Right cardiac atrium (tissue), 5 donors: ENCODE measurements around the gene SPACDR. TPM values are rescaled to one million over a fixed set of nuclear protein-coding genes. Genes with fewer than 3 reads are reported as not detected.

Experiments
- polyA plus RNA-seq: library from polyadenylated mRNA; stranded (reverse); fragments of 200-250 nt; gene quantifications from one replicate; pipeline ENCODE4 v1.2.3, GENCODE V29; 2013
- total RNA-seq, 4 donors: library from RNA; stranded (reverse); fragmentation: NEBNext Ultra II Directional; extraction: Animal tissue kit (Norgen Biotek cat#: 25700); gene quantifications; one replicate each; pipeline ENCODE4 v1.2.1, GENCODE V29; 2021
- donor health status: healthy with polysubstance abuse.
- donor health status: DM: no; HTN: yes; CAD: no.
- donor health status: DM: no; HTN: no; CAD: no.
- donor health status: DM: no; HTN: yes; CAD: no; lungs with severe emphysema.
- donor health status: DM: yes; HTN: yes; CAD: no.

Gene SPACDR
- total and polyA plus RNA-seq, 5 donors: 0.11 to 0.44 TPM; not detected in 3

Other genes starting within 250 kb of the SPACDR start
- gene PVRIG, start 244.3 kb downstream of the SPACDR start, total RNA-seq: not detected
- 0.07 TPM for gene PVRIG, start 244.3 kb downstream of the SPACDR start, polyA plus RNA-seq
- not detected for gene SPDYE3, start 156.6 kb downstream of the SPACDR start, total RNA-seq
- 0.20 TPM for gene SPDYE3, start 156.6 kb downstream of the SPACDR start, polyA plus RNA-seq
- gene PILRB, start 106.1 kb downstream of the SPACDR start, total RNA-seq: 10 to 100 TPM; 13.2 to 15.6 (median 13.7) TPM
- 18.1 TPM for gene PILRB, start 106.1 kb downstream of the SPACDR start, polyA plus RNA-seq
- 1 to 10 TPM; 3.9 to 5.3 (median 4.9) TPM for gene PILRA, start 90.8 kb downstream of the SPACDR start, total RNA-seq
- gene PILRA, start 90.8 kb downstream of the SPACDR start, polyA plus RNA-seq: 2.3 TPM
- gene ZCWPW1, start 35.6 kb downstream of the SPACDR start, total RNA-seq: 1 to 10 TPM; 3.5 to 5.3 (median 4.4) TPM
- 4.9 TPM for gene ZCWPW1, start 35.6 kb downstream of the SPACDR start, polyA plus RNA-seq
- gene MEPCE, start 34.4 kb downstream of the SPACDR start, total RNA-seq: 10 to 100 TPM; 18.7 to 24.6 (median 23.2) TPM
- 20.4 TPM for gene MEPCE, start 34.4 kb downstream of the SPACDR start, polyA plus RNA-seq
- gene PPP1R35, start 27.8 kb downstream of the SPACDR start, total RNA-seq: 10 to 100 TPM; 14.8 to 17.7 (median 16.5) TPM
- gene PPP1R35, start 27.8 kb downstream of the SPACDR start, polyA plus RNA-seq: 20.3 TPM
- gene TSC22D4, start 15.0 kb upstream of the SPACDR start, total RNA-seq: 10 to 100 TPM; 36.7 to 63.6 (median 48.6) TPM
- gene TSC22D4, start 15.0 kb upstream of the SPACDR start, polyA plus RNA-seq: 61.2 TPM
- 1 to 10 TPM in 1 of 4 donors, under 1 TPM in 3; 0.39 to 1.1 (median 0.65) TPM for gene NYAP1, start 19.7 kb upstream of the SPACDR start, total RNA-seq
- gene NYAP1, start 19.7 kb upstream of the SPACDR start, polyA plus RNA-seq: 0.79 TPM
- gene AGFG2, start 74.9 kb upstream of the SPACDR start, total RNA-seq: 10 to 100 TPM; 18.4 to 26.3 (median 23.1) TPM
- gene AGFG2, start 74.9 kb upstream of the SPACDR start, polyA plus RNA-seq: 17.3 TPM
- 1 to 10 TPM in 2 of 4 donors, under 1 TPM in 1, not detected in 1; 0.81 to 1.4 (median 1.3) TPM for gene SAP25, start 109.6 kb upstream of the SPACDR start, total RNA-seq
- 0.79 TPM for gene SAP25, start 109.6 kb upstream of the SPACDR start, polyA plus RNA-seq
- gene LRCH4, start 121.9 kb upstream of the SPACDR start, total RNA-seq: 10 to 100 TPM; 29.0 to 36.0 (median 32.4) TPM
- 33.4 TPM for gene LRCH4, start 121.9 kb upstream of the SPACDR start, polyA plus RNA-seq
- gene FBXO24, start 122.1 kb upstream of the SPACDR start, total RNA-seq: 1 to 10 TPM in 1 of 4 donors, under 1 TPM in 2, not detected in 1; 0.74 to 1.0 (median 0.76) TPM
- 0.27 TPM for gene FBXO24, start 122.1 kb upstream of the SPACDR start, polyA plus RNA-seq
- 10 to 100 TPM; 44.0 to 81.7 (median 57.4) TPM for gene PCOLCE, start 138.1 kb upstream of the SPACDR start, total RNA-seq
- gene PCOLCE, start 138.1 kb upstream of the SPACDR start, polyA plus RNA-seq: 41.2 TPM
- gene MOSPD3, start 148.3 kb upstream of the SPACDR start, total RNA-seq: 10 to 100 TPM; 11.1 to 13.7 (median 11.9) TPM
- 13.8 TPM for gene MOSPD3, start 148.3 kb upstream of the SPACDR start, polyA plus RNA-seq
- under 1 TPM in 3 of 4 donors, not detected in 1; 0.25 to 0.41 (median 0.26) TPM for gene TFR2, start 177.3 kb upstream of the SPACDR start, total RNA-seq
- gene TFR2, start 177.3 kb upstream of the SPACDR start, polyA plus RNA-seq: 0.14 TPM
- not detected for gene ACTL6B, start 192.2 kb upstream of the SPACDR start, total RNA-seq
- gene ACTL6B, start 192.2 kb upstream of the SPACDR start, polyA plus RNA-seq: not detected
- 100 to 1,000 TPM; 128 to 160 (median 132) TPM for gene GNB2, start 209.5 kb upstream of the SPACDR start, total RNA-seq
- 115 TPM for gene GNB2, start 209.5 kb upstream of the SPACDR start, polyA plus RNA-seq
- 10 to 100 TPM; 26.7 to 39.6 (median 32.7) TPM for gene GIGYF1, start 230.0 kb upstream of the SPACDR start, total RNA-seq
- gene GIGYF1, start 230.0 kb upstream of the SPACDR start, polyA plus RNA-seq: 26.2 TPM
- 10 to 100 TPM; 21.4 to 26.4 (median 24.2) TPM for gene POP7, start 241.9 kb upstream of the SPACDR start, total RNA-seq
- gene POP7, start 241.9 kb upstream of the SPACDR start, polyA plus RNA-seq: 37.2 TPM